ENCODE measurements around the gene PYGO1.

GRCh38 chr15:55576943-55577342, 11.2 kb downstream of the PYGO1 start:
- no peak for TF ChIP-seq CTCF (conservative IDR thresholded peaks at IDR 0.05 in 1 of 2, IDR thresholded peaks at IDR 0.05 in 1 of 2; ENCODE audit: extremely low read depth in 1 of 2, insufficient read depth in 1 of 2, low read depth in 1 of 2, low read length in 2 of 2)
- TF ChIP-seq EZH2 (IDR thresholded peaks at IDR 0.05; ENCODE audit: borderline replicate concordance, low read length), result no peak
